ENCODE measurements around the gene SLC13A4.
A peak's percentile ranks its signal among the peaks of the same experiment; 100 is the strongest.
"Not testable (repeated sequence)": the region's sequence is repeated elsewhere in the genome, so short reads cannot be mapped to it uniquely, and the experiment has no call there.

The SLC13A4 gene

GRCh38 chr7:135748770-135749169, 20.8 kb upstream of the SLC13A4 start, which contains the start of gene FAM180A:
FAM180A (minus strand) TSS chr7:135748813; CDS start chr7:135748580, 233 bp downstream.
- no peak for DNase-seq

GRCh38 chr7:135747366-135747765, 19.4 kb upstream of the SLC13A4 start:
- no peak for DNase-seq

DNA sequence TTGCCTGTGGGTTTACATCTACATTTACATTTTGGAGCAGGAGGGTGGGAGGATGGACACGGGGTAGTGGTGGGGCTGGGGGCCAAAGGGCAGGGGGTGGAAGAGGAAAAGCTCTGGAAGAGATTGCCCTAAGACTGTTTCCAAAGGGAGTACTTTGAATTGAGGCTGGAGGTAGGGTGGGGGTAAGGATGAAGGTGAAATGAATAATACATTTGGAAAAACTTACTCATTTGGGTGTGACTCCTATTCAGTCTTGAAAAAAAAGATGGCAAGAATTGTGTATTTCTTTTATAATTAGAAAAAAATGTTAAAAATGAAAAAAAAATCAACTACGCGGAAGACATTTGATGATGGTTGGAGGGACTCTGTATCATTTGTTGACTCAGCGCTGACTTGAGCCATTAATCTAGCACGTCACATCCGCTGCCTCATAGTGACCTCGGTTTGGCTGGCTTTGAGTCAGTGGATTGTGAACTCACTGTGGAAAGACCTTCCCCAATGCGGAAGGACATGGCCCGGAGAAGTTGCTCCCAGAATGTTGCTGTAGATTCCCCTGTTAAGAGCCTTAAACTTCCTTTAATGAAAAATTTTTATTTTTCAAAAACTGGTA, 17.8 kb upstream of the SLC13A4 start:
- DNase-seq: no peak

DNA sequence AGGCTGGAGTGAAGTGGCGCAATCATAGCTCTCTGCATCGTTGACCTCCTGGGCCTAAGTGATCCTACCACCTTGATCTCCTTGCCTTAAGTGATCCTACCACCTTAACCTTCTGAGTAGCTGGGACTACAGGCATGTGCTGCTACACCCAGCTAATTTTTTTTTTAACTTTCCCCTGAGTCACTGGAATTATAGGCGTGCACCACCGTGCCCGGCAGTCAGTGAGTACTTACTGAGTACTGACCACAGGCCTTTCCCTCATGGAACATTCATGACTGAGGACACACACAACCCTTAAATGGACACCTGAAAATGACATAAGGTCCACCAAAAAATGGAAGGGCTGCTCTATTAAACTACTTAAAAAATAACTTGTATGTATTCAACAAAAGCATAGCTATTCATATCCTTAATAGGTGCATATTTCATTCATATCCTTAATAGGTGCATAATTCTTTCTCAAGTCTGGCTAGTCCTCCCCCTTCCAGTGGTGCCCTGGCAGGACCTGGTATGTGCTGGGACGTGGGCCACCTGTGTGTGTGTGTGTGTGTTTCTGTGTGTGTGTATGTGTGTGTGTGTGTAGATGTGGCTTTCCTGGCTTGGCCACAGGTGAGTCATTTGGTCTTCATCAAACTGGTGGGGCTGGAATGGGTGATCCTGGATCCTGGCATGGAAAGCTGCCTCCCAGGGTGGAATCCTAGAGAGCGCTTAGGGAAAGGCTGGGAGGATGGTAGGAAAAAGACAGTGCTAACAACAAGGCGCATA, 17.1 kb upstream of the SLC13A4 start:
- no peak for DNase-seq

GRCh38 chr7:135743907-135744731, 16.1 kb upstream of the SLC13A4 start:
- no peak for DNase-seq

- no peak for DNase-seq
These were observed 14.4 kb upstream of the SLC13A4 start for GRCh38 chr7:135742371-135742770.

GRCh38 chr7:135741905-135742304, 13.9 kb upstream of the SLC13A4 start:
- no peak for DNase-seq

- DNase-seq: no peak
These were observed 12.9 kb upstream of the SLC13A4 start for GRCh38 chr7:135740889-135741288.

- not testable (repeated sequence) for DNase-seq
These were observed 9.3 kb upstream of the SLC13A4 start for GRCh38 chr7:135737306-135737647.

DNA sequence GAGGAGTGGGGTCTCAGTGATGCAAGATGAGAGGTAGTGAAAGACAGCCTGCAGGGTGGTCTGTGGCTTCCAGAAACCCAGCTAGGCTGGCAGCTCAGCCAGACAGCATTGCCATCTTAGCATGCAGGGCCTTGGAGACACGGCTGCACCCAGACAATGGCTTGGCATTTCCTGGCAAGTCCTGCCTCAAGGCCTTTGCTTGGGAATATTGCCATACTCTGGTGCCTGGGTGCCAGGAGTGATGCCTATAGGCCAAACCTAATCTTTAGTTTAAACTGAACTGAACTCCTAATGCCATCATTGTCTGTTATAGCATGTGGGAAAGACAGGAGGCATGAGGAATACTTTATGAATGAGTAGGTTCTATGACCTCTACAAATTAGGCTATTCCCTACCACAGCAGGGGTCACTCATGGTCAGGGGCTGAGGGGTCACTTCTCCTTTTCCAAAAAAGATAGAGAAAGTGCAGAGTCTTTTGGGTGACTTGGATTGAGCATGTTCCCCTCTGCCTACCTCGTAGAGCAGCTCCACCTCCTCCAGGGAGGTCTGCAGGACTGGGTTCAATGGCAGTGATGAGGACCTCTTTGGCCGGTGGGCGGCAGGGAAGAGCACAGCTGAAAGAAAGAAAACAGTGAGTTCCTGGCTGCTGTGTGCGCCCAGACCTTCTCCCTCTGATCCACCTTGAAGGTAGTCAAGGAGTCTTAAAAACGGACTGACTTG, 8.8 kb upstream of the SLC13A4 start:
- no peak for DNase-seq

- no peak for DNase-seq
These were observed 6.3 kb upstream of the SLC13A4 start for GRCh38 chr7:135734343-135734689.

GRCh38 chr7:135733603-135734342, 5.8 kb upstream of the SLC13A4 start:
- no peak for DNase-seq

DNA sequence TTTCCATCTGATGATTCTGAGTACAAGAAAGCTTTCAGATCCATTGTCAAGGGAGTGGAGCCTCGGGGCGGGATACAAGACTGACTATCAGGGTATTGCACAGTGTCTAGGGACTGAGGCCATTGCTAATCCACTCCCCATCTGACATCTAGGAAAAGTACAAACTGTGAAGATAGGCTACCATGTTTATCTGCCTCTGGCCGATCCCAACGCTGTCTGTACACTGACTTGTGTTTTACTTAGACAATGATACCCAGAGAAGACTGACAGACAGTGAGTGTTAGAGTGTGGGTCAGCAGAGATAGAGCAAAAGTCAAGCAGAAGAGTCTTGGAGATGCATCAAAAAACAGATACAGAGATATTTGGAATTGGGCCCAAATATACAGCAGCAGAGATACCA, 3.1 kb upstream of the SLC13A4 start:
- DNase-seq: no peak

GRCh38 chr7:135729230-135729629, 1.2 kb upstream of the SLC13A4 start:
- no peak for DNase-seq

GRCh38 chr7:135726911-135727673, 894 bp downstream of the SLC13A4 start:
- DNase-seq: no peak

DNA sequence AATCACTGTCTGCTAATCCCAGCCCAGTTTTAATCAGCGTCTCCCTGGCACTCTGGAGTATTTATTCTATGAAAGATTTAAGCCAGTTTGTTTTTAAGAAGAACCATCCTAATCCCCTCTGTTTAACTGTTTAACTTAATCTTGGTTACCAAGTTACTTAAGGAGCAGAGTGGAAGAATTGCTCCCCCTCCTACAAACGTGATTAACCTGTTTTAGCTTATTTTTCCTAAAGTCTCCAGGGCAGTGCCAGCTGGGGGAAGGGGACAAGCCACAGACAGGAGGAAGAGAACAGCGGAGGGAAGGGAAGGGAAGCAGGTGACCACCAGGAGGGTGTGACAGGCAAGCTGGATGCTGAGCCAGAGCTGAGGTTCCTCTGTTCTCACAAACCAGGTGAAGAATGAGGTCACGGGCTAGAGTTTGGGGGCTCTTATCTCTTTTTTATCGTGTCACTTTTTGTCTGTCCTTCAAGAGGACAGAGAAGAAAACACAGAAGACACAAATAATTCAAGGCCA, 1.7 kb downstream of the SLC13A4 start:
- DNase-seq: no peak

DNA sequence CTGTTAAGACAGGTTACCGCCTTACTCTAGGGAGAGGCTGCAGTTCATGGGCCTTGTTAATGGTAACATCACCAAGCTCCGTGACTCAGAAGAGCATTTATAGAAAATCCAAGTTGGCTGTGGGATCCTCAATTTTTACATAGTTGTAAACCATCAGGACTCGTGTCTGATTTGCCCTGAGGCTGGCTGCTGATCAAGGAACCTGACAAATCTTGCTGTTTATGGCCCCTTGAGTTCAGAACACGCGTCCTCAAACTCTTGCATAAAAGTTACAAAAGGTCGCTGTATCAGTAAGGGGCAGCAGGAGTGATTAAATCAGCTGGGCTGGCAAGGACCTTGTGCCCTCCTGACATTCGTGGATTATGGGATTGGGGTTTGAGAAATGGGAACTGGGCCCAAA, 4.6 kb downstream of the SLC13A4 start:
- DNase-seq: no peak

- DNase-seq: no peak
These were observed 6.7 kb downstream of the SLC13A4 start for GRCh38 chr7:135721198-135721820.

DNA sequence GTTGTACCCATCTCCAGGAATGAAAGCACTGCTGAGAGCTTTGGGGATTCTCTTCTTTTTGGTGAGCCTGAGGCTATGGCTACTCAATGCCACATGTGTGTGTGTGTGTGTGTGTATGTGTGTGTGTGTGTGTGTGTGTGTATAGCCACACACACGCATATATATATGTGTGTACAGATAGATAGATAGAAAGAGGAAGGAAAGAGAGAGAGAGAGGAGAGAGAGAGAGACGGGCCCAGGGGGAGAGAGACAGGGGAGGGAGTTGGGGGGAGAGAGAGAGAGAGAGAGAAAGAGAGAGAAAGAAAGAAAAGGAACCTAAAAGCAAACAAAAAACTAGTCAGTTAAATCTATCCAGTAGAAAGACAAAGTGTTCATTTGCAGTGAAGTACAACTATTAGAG, 8.3 kb downstream of the SLC13A4 start:
- DNase-seq: no peak

- DNase-seq: peak; percentile 1
These were observed 9.1 kb downstream of the SLC13A4 start for GRCh38 chr7:135718794-135719437.

Data from NCI-H748 treated with DMSO at 0.1 percent for 48 hours (cell line).